Activated CD4-positive, alpha-beta T cell treated with anti-CD3 and anti-CD28 coated beads for 36 hours (primary cell): Measurements from ENCODE around the gene CST11. TPM values are rescaled to one million over a fixed set of nuclear protein-coding genes. Genes with fewer than 3 reads are reported as not detected.

ENCODE experiments used
- ATAC-seq: fragments of 200-7000 bp; cut with Tn5 transposase; one replicate; pipeline ENCODE4 v1.10.0; 2021; ENCODE audit warnings: mild to moderate bottlenecking, moderate library complexity
- CTCF ChIA-PET: fragments of 350-600 bp; sonication (Branson Sonifier 250); formaldehyde crosslinking; loops from one replicate; lab custom pipeline; 2021; ENCODE audit warnings: antibody characterized with exemption; lab: Charles Lee
- POLR2A ChIA-PET: fragments of 350-600 bp; sonication (Branson Sonifier 250); formaldehyde crosslinking; loops from one replicate; lab custom pipeline; 2021; ENCODE audit warnings: antibody characterized with exemption, inconsistent platforms; lab: Charles Lee
- DNase-seq: peaks from one replicate; pipeline ENCODE4 v3.0.0-alpha.2; 2020
- H3K27ac Mint-ChIP-seq: one replicate; pipeline ENCODE4 v1.8.0; 2021; ENCODE audit warnings: mixed read lengths
- H3K27me3 Mint-ChIP-seq: one replicate; pipeline ENCODE4 v1.8.0; 2021; ENCODE audit warnings: mixed read lengths
- H3K36me3 Mint-ChIP-seq: one replicate; pipeline ENCODE4 v1.8.0; 2021; ENCODE audit warnings: low read depth, mixed read lengths
- H3K4me1 Mint-ChIP-seq: one replicate; pipeline ENCODE4 v1.8.0; 2021; ENCODE audit warnings: mixed read lengths
- H3K4me3 Mint-ChIP-seq: one replicate; pipeline ENCODE4 v1.8.0; 2021; ENCODE audit warnings: mild to moderate bottlenecking, moderate library complexity, mixed read lengths
- H3K9me3 Mint-ChIP-seq: one replicate; pipeline ENCODE4 v1.8.0; 2021; ENCODE audit warnings: low read depth, mixed read lengths
- intact Hi-C, 2 experiments: fragments of 100-400 bp; cut with DNase I in 1 of 2; cut with micrococcal nuclease in 1 of 2; formaldehyde crosslinking; loops; one replicate each; pipeline versions ENCODE4 v1.14.2 to v1.15.1; 2022 to 2024; cut with DNase I, micrococcal nuclease
- total RNA-seq, 2 experiments: library from RNA; stranded (reverse); gene quantifications; one replicate each; pipeline ENCODE4 v1.2.3, GENCODE V29; 2021

Gene CST11
- total RNA-seq, 2 experiments from 2014 or later: not detected

- POLR2A ChIA-PET: interaction anchor here (0.8 to 1.2 kb wide), 2 partner anchors 53 to 70 kb away, joined by 4 to 5 read pairs; no protein-coding TSS in a partner anchor
- DNase-seq (no peak), ATAC-seq (no peak)
- no peaks in the 10 kb centered on the region for H3K9me3 Mint-ChIP-seq
- peaks cover 33% of the 10 kb centered on the region for H3K4me1 Mint-ChIP-seq
- H3K27me3 Mint-ChIP-seq: peaks cover 4% of the 10 kb centered on the region
- peak overlapping the region; percentile 83 for H3K27ac Mint-ChIP-seq
- CTCF ChIA-PET: interaction anchor here (0.8 to 4.2 kb wide), 7 partner anchors 9 to 189 kb away, joined by 3 to 20 read pairs (median 5); partner anchors contain the start of gene NXT1
- H3K36me3 Mint-ChIP-seq: no peaks in the 10 kb centered on the region
- intact Hi-C loops: loop anchor here in 1 of 2 experiments (1.0 kb wide), 1 partner anchor 19 kb away; no protein-coding TSS in a partner anchor
- peak overlapping the region; percentile 86 for H3K4me3 Mint-ChIP-seq
These were observed 33.0 kb downstream of the CST11 start for GRCh38 chr20:23419657-23419994.

GRCh38 chr20:23417861-23418260 is 34.8 kb downstream of the CST11 start:
- H3K27me3 Mint-ChIP-seq: no peaks in the 10 kb centered on the region
- H3K4me1 Mint-ChIP-seq: peaks cover 39% of the 10 kb centered on the region
- intact Hi-C loops: no loop called here
- H3K36me3 Mint-ChIP-seq: no peaks in the 10 kb centered on the region
- ChIA-PET POLR2A (interaction anchor here (1.3 kb wide), 1 partner anchor 68 kb away, joined by 3 read pairs; the partner anchor contains the start of gene NXT1), CTCF (interaction anchor here (4.2 kb wide), 1 partner anchor 67 kb away, joined by 20 read pairs; the partner anchor contains the start of gene NXT1)
- no peak overlapping the region for H3K27ac Mint-ChIP-seq
- DNase-seq: no peak
- no peak overlapping the region for H3K4me3 Mint-ChIP-seq
- ATAC-seq: no peak
- H3K9me3 Mint-ChIP-seq: no peaks in the 10 kb centered on the region

GRCh38 chr20:23415959-23416583 is 36.6 kb downstream of the CST11 start:
- intact Hi-C loops: no loop called here
- no peaks in the 10 kb centered on the region for H3K9me3 Mint-ChIP-seq
- H3K4me1 Mint-ChIP-seq: peaks cover 34% of the 10 kb centered on the region

GRCh38 chr20:23415555-23415954 is 37.1 kb downstream of the CST11 start:
- Mint-ChIP-seq H3K36me3 (peaks cover 2% of the 10 kb centered on the region), H3K27me3 (no peaks in the 10 kb centered on the region), H3K27ac (no peak overlapping the region), H3K4me3 (no peak overlapping the region), H3K9me3 (no peaks in the 10 kb centered on the region), H3K4me1 (peaks cover 34% of the 10 kb centered on the region)
- intact Hi-C loops: no loop called here
- no peak for DNase-seq
- POLR2A ChIA-PET: interaction anchor here (0.6 kb wide), 1 partner anchor 49 kb away, joined by 3 read pairs; no protein-coding TSS in a partner anchor
- CTCF ChIA-PET: no interaction called here
- no peak for ATAC-seq

More at GRCh38 chr20:23415959-23416583, 36.6 kb downstream of the CST11 start:
- ATAC-seq (no peak), DNase-seq (no peak)
- peaks cover 2% of the 10 kb centered on the region for H3K36me3 Mint-ChIP-seq
- ChIA-PET CTCF (interaction anchor here (0.6 kb wide), 1 partner anchor 26 kb away, joined by 3 read pairs; no protein-coding TSS in a partner anchor), POLR2A (interaction anchor here (0.6 kb wide), 1 partner anchor 50 kb away, joined by 3 read pairs; no protein-coding TSS in a partner anchor)
- no peaks in the 10 kb centered on the region for H3K27me3 Mint-ChIP-seq
- H3K4me3 Mint-ChIP-seq: no peak overlapping the region
- no peak overlapping the region for H3K27ac Mint-ChIP-seq

GRCh38 chr20:23414526-23415188 is 38.0 kb downstream of the CST11 start:
- no peaks in the 10 kb centered on the region for H3K27me3 Mint-ChIP-seq
- ChIA-PET POLR2A (no interaction called here), CTCF (no interaction called here)
- H3K27ac Mint-ChIP-seq: no peak overlapping the region
- intact Hi-C loops: no loop called here
- no peak overlapping the region for H3K4me3 Mint-ChIP-seq
- no peak for DNase-seq
- peaks cover 31% of the 10 kb centered on the region for H3K4me1 Mint-ChIP-seq
- H3K36me3 Mint-ChIP-seq: peaks cover 2% of the 10 kb centered on the region
- ATAC-seq: no peak
- H3K9me3 Mint-ChIP-seq: no peaks in the 10 kb centered on the region

GRCh38 chr20:23413862-23414422 is 38.7 kb downstream of the CST11 start:
- no peaks in the 10 kb centered on the region for H3K27me3 Mint-ChIP-seq
- peaks cover 2% of the 10 kb centered on the region for H3K36me3 Mint-ChIP-seq
- H3K27ac Mint-ChIP-seq: no peak overlapping the region
- no peaks in the 10 kb centered on the region for H3K9me3 Mint-ChIP-seq
- DNase-seq: no peak
- CTCF ChIA-PET: no interaction called here
- POLR2A ChIA-PET: no interaction called here
- H3K4me3 Mint-ChIP-seq: no peak overlapping the region
- intact Hi-C loops: no loop called here
- ATAC-seq: no peak
- H3K4me1 Mint-ChIP-seq: peaks cover 24% of the 10 kb centered on the region

- ChIA-PET POLR2A (no interaction called here), CTCF (interaction anchor here (0.6 to 0.7 kb wide), 2 partner anchors 21 to 29 kb away, joined by 3 to 4 read pairs; no protein-coding TSS in a partner anchor)
- Mint-ChIP-seq H3K27me3 (no peaks in the 10 kb centered on the region), H3K27ac (no peak overlapping the region), H3K4me1 (peaks cover 33% of the 10 kb centered on the region), H3K9me3 (no peaks in the 10 kb centered on the region), H3K36me3 (peaks cover 2% of the 10 kb centered on the region), H3K4me3 (no peak overlapping the region)
- no peak for ATAC-seq
- intact Hi-C loops: no loop called here
- no peak for DNase-seq
These were observed 40.6 kb downstream of the CST11 start for GRCh38 chr20:23412026-23412425.

- no peak overlapping the region for H3K4me3 Mint-ChIP-seq
- H3K4me1 Mint-ChIP-seq: peaks cover 33% of the 10 kb centered on the region
- no peaks in the 10 kb centered on the region for H3K27me3 Mint-ChIP-seq
- ChIA-PET CTCF (interaction anchor here (0.6 to 1.9 kb wide), 4 partner anchors 9 to 30 kb away, joined by 3 to 5 read pairs (median 4); partner anchors contain the start of gene NAPB), POLR2A (no interaction called here)
- ATAC-seq: no peak
- no peak for DNase-seq
- H3K27ac Mint-ChIP-seq: no peak overlapping the region
- peaks cover 2% of the 10 kb centered on the region for H3K36me3 Mint-ChIP-seq
- intact Hi-C loops: no loop called here
- no peaks in the 10 kb centered on the region for H3K9me3 Mint-ChIP-seq
These were observed 41.6 kb downstream of the CST11 start for GRCh38 chr20:23410916-23411695.

- Mint-ChIP-seq H3K27ac (no peak overlapping the region), H3K9me3 (no peaks in the 10 kb centered on the region), H3K27me3 (no peaks in the 10 kb centered on the region), H3K4me3 (no peak overlapping the region), H3K4me1 (peaks cover 30% of the 10 kb centered on the region), H3K36me3 (peaks cover 2% of the 10 kb centered on the region)
- ATAC-seq (no peak), DNase-seq (no peak)
- POLR2A ChIA-PET: no interaction called here
- CTCF ChIA-PET: interaction anchor here (1.0 to 1.9 kb wide), 2 partner anchors 10 to 12 kb away, joined by 3 to 5 read pairs; partner anchors contain the start of gene NAPB
- intact Hi-C loops: no loop called here
These were observed 42.9 kb downstream of the CST11 start for GRCh38 chr20:23409800-23410199.

GRCh38 chr20:23408957-23409356 is 43.7 kb downstream of the CST11 start:
- peaks cover 2% of the 10 kb centered on the region for H3K36me3 Mint-ChIP-seq
- no peak overlapping the region for H3K4me3 Mint-ChIP-seq
- H3K4me1 Mint-ChIP-seq: peaks cover 33% of the 10 kb centered on the region
- DNase-seq (no peak), ATAC-seq (no peak)
- H3K27me3 Mint-ChIP-seq: no peaks in the 10 kb centered on the region
- ChIA-PET POLR2A (no interaction called here), CTCF (interaction anchor here (0.6 to 1.0 kb wide), 3 partner anchors 9 to 128 kb away, joined by 3 to 4 read pairs (median 3); partner anchors contain the start of gene NAPB)
- intact Hi-C loops: no loop called here
- no peak overlapping the region for H3K27ac Mint-ChIP-seq
- H3K9me3 Mint-ChIP-seq: no peaks in the 10 kb centered on the region
